ENCODE results near the gene CCNQ. TPM values are rescaled to one million over a fixed set of nuclear protein-coding genes. Genes with fewer than 3 reads are reported as not detected.

The CCNQ gene
- polyA plus RNA-seq, 1 of the 3 experiments (the other 2 are of a cell fraction) = 45.3 TPM

DNA sequence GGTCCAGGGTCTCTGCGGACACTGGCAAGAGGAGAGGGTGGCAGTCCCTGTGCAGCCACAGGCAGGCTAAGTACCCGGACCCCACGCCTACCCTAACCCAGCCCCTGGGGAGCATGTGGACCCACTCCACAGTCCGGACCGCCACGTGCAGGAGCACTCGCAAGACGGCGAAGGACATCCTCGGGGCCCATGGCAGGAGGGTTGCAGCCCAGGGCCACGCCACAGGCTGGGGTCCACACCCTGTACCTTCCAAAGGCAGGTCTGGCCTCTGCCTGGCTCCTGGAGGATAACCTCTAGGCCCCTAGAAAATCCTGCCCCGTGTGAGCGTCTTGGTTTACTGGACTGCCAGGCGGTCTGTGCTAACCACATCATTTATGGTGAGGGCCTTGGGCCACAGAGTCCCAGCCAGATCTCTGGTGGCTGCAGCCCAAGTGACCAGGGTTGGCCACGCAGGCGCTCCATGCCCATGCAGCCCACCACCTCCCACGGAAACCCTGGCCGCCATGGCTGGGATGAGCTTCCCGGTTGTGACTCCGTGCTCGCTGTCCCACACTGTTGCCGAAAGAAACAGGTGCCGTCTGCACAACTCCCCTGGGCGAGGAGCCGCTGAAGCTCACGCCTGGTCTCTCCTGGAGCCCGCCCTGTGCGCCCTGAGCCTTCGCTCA, 10.0 kb downstream of the CCNQ start:
- Histone ChIP-seq H3K4me1 (ENCODE audit: control insufficient read depth in 1 of 2, insufficient read depth in 2 of 2, low read depth in 1 of 2, low read length in 1 of 2) (peaks cover 0 to 18% of the 10 kb centered on the region in 2 experiments; a peak in 1 of 4 replicates), H4K20me1 (ENCODE audit: insufficient read depth) (no peaks in the 10 kb centered on the region), H3F3A (replicated peaks; ENCODE audit: insufficient read depth) (no peaks in the 10 kb centered on the region), H3K9ac (no peak overlapping the region), H3K27ac (ENCODE audit: low read depth in 2 of 2, low read length in 1 of 2) (no peak overlapping the region), H3K4me3 (ENCODE audit: low read depth in 2 of 2, low read length in 1 of 2) (no peak overlapping the region), H3K79me2 (ENCODE audit: insufficient read depth) (no peaks in the 10 kb centered on the region), H3K27me3 (ENCODE audit: insufficient read depth) (peaks cover 28% of the 10 kb centered on the region; the same call in 1 of the 2 replicates), H3K9me2 (no peaks in the 10 kb centered on the region), H3K4me2 (no peak overlapping the region), H3K9me3 (no peaks in the 10 kb centered on the region), H2AFZ (ENCODE audit: low read depth) (no peak overlapping the region), H3K36me3 (replicated peaks in 1 of 2; ENCODE audit: control insufficient read depth in 1 of 2, insufficient read depth in 2 of 2, low read length in 1 of 2) (peaks cover 0 to 8% of the 10 kb centered on the region in 2 experiments)
- WGBS (ENCODE audit: low lambda C conversion rate) = 58% methylated on average over 25 of the region's 29 CpGs
- TF ChIP-seq CHD2 (IDR thresholded peaks at IDR 0.05; ENCODE audit: low read length, partially characterized antibody) (no peak), NFIC (IDR thresholded peaks at IDR 0.05; ENCODE audit: borderline replicate concordance) (no peak), FOSL2 (IDR thresholded peaks at IDR 0.05; ENCODE audit: borderline replicate concordance, low read depth) (no peak), GABPA (IDR thresholded peaks at IDR 0.05; ENCODE audit: low read depth) (no peak), MXI1 (IDR thresholded peaks at IDR 0.05; ENCODE audit: low read depth, low read length) (no peak), REST (IDR thresholded peaks at IDR 0.05; ENCODE audit: low read depth, low read length) (no peak), ELF1 (IDR thresholded peaks at IDR 0.05) (no peak), RCOR1 (IDR thresholded peaks at IDR 0.05; ENCODE audit: low read length) (no peak), ZBTB33 (IDR thresholded peaks at IDR 0.05; ENCODE audit: borderline replicate concordance, low read depth) (no peak), TAF1 (IDR thresholded peaks at IDR 0.05; ENCODE audit: borderline replicate concordance, low read depth, low read length) (no peak), EP300 (IDR thresholded peaks at IDR 0.05; ENCODE audit: borderline replicate concordance in 1 of 2, low read depth in 1 of 2, low read length in 1 of 2) (no peak), RAD21 (IDR thresholded peaks at IDR 0.05; ENCODE audit: low read length) (no peak), POLR2AphosphoS5 (IDR thresholded peaks at IDR 0.05; ENCODE audit: low read depth, low read length) (no peak), SMC3 (IDR thresholded peaks at IDR 0.05; ENCODE audit: low read depth, low read length) (no peak), MEF2A (IDR thresholded peaks at IDR 0.05; ENCODE audit: borderline replicate concordance, low read depth) (no peak), RFX5 (IDR thresholded peaks at IDR 0.05; ENCODE audit: low read length) (no peak)
- TF ChIP-seq, protein P1, sequence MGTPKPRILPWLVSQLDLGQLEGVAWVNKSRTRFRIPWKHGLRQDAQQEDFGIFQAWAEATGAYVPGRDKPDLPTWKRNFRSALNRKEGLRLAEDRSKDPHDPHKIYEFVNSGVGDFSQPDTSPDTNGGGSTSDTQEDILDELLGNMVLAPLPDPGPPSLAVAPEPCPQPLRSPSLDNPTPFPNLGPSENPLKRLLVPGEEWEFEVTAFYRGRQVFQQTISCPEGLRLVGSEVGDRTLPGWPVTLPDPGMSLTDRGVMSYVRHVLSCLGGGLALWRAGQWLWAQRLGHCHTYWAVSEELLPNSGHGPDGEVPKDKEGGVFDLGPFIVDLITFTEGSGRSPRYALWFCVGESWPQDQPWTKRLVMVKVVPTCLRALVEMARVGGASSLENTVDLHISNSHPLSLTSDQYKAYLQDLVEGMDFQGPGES (IDR thresholded peaks at IDR 0.05; ENCODE audit: low read depth, low read length) = no peak
- TF ChIP-seq, protein P2, sequence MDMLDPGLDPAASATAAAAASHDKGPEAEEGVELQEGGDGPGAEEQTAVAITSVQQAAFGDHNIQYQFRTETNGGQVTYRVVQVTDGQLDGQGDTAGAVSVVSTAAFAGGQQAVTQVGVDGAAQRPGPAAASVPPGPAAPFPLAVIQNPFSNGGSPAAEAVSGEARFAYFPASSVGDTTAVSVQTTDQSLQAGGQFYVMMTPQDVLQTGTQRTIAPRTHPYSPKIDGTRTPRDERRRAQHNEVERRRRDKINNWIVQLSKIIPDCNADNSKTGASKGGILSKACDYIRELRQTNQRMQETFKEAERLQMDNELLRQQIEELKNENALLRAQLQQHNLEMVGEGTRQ (IDR thresholded peaks at IDR 0.05; ENCODE audit: borderline replicate concordance, low read depth, low read length) = no peak
- TF ChIP-seq, protein P3, sequence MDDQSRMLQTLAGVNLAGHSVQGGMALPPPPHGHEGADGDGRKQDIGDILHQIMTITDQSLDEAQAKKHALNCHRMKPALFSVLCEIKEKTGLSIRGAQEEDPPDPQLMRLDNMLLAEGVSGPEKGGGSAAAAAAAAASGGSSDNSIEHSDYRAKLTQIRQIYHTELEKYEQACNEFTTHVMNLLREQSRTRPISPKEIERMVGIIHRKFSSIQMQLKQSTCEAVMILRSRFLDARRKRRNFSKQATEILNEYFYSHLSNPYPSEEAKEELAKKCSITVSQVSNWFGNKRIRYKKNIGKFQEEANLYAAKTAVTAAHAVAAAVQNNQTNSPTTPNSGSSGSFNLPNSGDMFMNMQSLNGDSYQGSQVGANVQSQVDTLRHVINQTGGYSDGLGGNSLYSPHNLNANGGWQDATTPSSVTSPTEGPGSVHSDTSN (IDR thresholded peaks at IDR 0.05) = no peak
- TF ChIP-seq, protein P4, sequence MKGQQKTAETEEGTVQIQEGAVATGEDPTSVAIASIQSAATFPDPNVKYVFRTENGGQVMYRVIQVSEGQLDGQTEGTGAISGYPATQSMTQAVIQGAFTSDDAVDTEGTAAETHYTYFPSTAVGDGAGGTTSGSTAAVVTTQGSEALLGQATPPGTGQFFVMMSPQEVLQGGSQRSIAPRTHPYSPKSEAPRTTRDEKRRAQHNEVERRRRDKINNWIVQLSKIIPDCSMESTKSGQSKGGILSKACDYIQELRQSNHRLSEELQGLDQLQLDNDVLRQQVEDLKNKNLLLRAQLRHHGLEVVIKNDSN (IDR thresholded peaks at IDR 0.05; ENCODE audit: borderline replicate concordance, low read depth) = no peak
- ChIA-PET POLR2A (no interaction called here), CTCF (interaction anchor here (0.6 to 0.7 kb wide), 2 partner anchors 36 to 50 kb away, joined by 3 read pairs; no protein-coding TSS in a partner anchor)
- no peak for DNase-seq
